Activated CD8-positive, alpha-beta memory T cell treated with anti-CD3 and anti-CD28 coated beads, Interleukin-2, amount 50 U/mL, for 1 hour (primary cell): Measurements from ENCODE around the gene HSPA5.
A peak's percentile ranks its signal among the peaks of the same experiment; 100 is the strongest.
"Not testable (repeated sequence)": the region's sequence is repeated elsewhere in the genome, so short reads cannot be mapped to it uniquely, and the experiment has no call there.

Experiments
- DNase-seq: peaks from one replicate; pipeline ENCODE4 v3.0.0-alpha.2; 2020; ENCODE audit errors: extremely low read depth

Gene HSPA5

DNA sequence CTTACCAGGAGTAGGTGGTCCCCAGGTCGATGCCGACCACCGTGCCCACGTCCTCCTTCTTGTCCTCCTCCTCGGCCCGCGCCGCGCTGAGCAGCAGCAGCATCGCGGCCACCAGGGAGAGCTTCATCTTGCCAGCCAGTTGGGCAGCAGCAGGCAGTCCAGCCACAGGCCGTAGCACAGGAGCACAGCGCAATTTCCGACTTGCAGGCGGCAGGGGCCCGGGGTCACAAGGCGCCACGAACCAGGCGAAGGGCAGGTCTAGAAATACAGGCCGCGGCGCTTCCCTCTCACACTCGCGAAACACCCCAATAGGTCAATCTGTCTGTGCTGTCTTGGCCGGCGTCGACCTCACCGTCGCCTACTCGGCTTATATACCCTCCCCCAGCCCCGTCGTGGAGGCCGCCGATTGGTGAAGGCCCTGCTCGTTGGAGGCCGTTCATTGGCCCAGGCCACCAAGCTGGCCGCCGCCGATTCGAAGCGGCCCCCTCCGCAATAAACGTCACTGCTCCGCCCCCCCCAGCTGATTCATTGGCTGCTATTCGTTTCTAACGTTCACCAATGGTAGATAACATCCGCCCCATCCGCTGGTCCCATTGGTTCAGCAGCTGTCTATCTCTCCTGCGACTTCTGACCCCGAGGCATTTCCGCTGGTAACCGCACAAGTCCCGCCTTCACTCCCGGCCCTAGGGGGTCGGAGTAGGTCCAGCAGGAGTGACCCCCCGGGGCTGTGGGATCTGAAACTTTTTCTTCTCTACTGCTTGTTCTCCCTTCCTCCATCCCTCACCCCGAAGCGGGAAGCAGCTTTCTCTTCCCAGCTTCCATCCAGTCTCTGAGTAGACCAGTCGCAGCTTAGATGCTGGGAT, at the start of gene HSPA5:
TSS of gene HSPA5 (minus strand) at position 344 of the 863 bp plus-strand sequence. CDS start at position 127, 217 bp downstream.
- peak; percentile 98 for DNase-seq

DNA sequence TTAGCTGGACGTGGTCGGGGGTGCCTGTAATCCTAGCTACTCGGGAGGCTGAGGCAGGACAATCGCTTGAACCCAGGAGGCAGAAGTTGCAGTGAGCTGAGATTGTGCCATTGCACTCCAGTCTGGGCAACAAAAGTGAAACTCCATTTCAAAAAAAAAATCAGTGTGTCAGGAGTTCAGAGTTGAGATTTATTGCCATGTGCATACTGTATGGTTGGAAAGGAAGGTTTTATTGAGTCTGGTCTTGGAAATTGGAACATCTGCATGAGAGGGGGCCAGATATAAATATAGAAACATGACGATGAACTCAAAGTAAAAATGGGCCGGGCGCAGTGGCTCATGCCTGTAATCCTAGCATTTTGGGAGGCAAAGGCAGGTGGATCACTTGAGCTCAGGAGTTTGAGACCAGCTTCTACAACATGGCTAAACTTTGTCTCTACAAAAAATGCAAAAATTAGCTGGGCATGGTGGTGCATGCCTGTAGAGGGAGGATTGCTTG, 45.8 kb upstream of the HSPA5 start:
- not testable (repeated sequence) for DNase-seq

DNA sequence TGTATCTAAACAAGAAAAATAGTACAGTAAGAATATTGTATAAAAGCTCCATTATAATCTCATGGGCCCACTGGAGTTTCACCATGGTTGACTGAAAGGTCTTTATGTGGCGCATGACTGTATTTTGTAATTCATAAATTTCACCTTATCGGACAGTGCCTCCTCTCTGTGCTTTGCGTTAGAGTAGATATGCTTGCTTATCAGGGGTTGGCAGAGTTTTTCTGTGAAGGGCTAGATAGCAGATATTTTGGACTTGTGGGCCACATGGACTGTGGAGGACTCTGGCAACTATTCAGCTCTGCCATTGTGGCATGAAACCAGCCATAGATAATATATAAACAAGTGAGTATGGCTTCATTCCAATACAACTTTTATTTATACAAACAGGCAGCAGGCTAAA, 43.7 kb upstream of the HSPA5 start:
- DNase-seq: no peak

DNA sequence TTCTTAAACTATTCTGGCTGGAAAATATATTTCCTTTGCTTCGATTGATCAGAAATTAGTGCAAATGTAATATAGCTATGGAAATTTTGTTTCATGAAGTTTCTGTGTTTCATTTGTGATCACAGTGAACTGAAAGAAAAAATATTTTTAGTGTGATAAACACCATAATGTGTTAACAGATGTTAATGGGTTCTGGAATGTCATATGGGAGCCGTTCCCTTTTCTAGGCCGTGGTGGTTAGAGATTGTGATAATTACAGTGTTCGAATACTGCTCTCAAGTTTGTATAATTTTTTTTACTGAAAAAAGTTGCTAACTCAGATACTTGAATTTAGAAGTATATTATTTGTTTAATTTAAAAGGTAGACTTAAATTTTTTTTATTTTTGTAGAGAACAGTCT, 39.8 kb upstream of the HSPA5 start:
- no peak for DNase-seq

DNA sequence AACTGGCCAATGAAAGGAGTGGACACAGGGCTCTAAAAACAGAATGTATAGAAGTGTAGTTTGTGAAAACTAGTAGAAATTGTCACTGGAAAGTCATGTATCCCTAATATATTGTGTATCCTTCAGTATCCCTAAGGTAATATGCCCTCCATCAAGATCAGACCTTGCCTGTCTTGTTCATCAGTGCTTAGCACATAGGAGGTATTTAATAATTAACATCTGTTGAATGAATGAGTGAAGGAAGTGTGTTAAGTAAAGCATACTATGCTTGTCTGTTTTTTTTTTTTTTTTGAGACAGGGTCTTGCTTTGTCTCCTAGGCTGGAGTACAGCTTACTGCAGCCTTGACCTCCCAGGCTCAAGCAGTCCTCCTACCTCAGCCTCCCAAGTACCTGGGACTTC, 36.3 kb upstream of the HSPA5 start:
- DNase-seq: no peak

DNA sequence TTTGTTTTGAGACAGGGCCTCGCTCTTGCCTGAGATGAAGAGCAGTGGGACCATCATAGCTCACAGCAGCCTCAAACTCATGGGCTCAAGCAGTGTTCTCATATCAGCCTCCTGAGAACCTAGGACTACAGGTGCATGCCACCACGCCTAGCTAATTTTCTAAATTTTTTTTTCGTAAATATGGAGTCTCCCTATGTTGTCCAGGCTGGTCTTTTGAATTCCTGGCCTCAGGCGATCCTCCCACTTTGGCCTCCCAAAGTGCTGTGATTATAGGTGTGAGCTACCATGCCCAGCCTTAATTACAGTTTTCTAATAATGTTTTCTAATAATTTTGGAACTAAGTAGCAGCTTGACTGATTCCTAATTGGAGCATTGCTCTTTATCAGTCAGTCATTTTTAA, 35.6 kb upstream of the HSPA5 start:
- no peak for DNase-seq

DNA sequence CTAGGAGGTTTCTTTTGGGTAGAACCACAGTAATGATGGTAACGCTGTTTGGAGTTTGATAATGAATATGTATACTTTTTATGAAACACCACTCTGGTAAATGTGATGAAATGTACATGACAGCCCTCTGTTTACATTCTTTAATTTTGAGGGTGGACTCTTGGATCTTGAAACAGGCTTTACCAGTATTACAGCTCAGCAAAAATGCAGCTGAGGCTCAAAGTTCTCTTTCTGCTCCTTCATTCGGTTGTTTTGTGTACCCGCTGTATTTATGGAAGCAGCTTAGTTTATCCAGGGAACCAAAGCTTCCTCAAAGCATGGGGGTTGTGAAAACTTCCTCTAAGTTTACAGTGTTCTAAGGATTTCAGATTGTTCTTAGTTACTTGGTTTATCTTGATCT, 31.6 kb upstream of the HSPA5 start:
- DNase-seq: no peak

DNA sequence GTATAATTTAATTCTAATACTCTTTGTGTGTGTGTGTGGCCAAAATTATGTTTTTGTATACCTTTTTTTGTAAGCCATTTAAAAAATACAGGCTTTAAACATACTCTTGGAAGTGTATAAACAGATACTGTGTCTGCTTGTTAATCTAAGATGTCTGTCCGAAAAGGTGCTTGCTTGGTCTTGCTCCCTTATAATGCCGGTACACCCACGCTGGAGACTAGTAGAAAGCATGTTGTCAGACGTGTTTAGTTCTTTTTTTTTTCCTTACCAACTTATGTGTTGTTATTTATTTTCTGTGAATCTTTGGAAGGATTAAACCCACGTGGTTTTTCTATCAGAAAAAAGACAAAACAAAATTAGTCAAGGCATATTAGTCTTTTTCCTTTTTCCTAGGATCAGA, 29.9 kb upstream of the HSPA5 start:
- DNase-seq: no peak

DNA sequence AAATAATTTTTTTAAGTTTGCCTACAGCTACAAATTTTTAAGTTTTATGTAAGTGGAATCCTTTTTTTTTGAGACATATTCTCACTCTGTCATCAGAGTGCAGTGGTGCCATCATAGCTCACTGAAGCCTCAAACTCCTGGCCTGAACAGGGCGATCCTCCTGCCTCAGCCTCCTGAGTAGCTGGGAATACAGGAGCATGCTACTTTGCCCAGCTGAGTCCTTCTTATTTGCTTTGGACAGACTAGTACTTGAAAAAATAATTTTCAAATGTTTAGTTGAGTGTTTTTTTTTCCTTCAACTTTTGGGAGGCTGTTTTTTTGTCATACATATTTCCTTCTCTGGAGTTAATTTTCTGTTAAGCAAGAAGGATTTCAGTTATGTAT, 27.9 kb upstream of the HSPA5 start:
- DNase-seq: no peak

DNA sequence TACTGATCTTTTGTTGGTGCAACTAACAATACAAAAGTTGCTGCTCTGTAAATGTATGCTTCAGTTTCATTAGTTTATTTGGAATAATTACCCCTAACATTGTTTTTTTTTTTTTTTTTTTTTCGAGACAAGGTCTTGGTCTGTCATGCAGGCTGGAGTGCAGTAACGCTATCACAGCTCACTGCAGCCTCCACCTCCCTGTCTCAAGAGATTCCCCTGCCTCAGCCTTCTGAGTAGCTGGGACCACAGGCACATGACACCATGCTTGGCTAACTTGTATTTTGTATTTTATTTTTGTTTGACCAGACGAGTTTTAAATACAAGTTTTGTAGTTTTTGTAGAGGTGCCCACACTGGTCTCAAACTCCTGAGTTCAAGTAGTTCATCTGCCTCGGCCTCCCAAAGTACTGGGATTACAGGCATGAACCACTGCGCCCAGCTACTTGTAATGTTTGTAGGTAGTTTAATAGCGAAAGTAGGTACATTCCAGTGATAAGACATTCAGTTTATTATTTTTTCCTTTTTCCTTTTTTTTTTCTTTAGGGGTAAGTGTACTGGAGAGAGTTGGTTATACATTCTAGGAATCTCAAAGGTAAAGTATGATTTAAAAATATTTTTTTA, 27.4 kb upstream of the HSPA5 start:
- DNase-seq: no peak

DNA sequence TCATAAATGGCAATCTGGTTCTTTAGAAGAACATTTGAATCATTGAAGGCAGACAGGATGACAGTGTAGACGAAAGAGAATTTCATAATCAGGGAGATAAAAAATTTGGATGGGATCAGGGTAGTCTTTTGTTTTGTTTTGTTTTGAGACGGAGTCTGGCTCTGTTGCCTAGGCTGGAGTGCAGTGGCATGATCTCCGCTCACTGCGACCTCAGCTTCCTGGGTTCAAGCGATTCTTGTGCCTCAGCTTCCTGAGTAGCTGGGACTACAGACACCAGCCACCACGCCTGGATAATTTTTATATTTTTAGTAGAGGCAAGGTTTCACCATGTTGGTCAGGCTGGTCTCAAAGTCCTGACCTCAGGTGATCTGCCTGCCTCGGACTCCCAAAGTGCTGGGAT, 22.9 kb upstream of the HSPA5 start:
- not testable (repeated sequence) for DNase-seq

DNA sequence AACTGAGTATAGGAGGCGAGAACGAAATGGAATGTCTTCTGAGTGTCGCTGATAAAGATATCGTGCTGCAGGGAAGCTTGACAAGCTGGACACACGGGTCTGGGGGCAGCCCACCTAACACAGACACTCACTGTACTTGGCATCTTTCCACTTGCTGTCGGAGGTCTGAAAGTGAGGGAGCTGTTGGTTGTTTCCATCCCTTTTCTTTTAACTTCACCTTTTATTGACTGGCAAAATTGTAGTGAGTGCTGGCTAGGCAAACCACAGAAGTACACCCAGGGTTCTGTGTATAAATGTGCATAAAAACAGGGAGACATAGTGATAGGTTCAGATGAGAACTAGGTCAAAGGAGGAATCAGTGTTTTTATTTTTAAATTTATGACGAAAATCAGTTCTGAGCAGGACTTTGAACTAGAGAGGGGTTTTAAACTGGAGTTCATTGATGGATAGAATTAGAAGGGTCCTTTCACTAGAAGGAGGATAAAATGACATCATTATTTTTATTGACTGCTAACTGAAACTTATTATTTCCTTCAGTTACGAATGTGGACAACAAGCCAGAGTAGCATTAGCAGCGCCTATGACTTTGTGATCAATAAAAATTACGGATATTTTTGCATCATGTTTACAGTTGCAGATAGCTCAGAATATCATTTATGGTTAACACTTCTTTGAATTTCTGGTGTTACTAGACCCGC, 21.3 kb upstream of the HSPA5 start:
- DNase-seq: no peak

DNA sequence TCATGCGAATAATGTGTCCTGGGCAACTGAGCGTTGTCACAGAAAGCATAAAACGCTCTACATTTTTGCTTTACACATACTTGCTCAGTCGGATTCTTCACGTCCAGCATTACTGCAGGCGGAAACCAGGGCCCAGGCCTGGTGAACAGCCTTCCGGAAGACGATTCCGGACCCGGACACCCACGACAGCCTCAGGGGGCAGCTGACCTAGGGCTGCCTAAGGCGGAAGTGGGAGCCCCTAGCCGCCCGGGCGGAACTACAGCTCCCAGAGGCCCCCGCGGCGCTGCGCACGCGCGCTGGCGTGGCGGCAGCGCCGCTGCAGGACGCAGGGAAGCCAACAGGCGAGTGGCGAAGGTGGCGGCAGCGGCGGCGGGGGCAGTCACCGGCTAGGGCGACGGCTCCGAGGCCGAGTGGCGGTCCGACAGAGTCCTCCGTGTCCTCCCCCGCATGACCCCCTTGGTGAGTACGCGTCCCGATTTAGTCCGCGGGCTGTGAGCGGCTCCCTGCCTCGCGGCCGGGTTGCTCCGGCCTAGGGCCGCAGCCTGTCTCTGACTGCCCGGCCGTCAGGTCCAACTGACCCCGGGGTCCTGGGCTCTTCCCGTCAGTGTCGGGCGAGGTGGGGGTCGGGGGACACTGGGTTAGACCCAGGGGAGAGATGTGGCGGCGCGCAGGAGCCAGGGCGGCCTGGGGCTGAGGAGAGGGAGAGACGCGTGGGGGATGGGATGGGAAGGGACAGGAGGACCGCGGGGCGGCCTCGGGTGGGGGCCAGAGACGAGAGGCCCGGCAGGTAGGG, 20.6 kb upstream of the HSPA5 start, which contains the start of gene GAPVD1:
TSS of gene GAPVD1 (plus strand) at position 326 of the 793 bp plus-strand sequence. CDS start 37,096 bp downstream, outside the sequence.
- peak; percentile 26 for DNase-seq

DNA sequence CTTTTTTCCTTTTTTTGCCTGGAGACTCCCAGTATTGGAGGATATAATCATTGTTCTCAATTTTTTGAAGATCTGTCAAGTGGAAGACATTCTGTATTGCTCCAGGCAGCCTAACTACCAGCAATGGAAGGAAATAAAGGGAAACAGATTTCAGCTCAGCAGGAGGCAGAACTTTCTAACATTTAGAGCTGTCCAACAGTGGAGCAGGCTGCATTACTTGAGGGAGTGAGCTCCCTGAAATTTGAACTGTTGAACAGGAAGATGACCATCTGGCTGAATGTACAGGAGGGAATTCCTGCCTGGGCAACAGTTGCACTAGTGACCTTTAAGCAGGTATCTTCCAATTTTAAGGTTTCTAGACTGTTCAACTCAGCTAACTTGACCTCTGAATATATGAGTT, 19.4 kb upstream of the HSPA5 start:
- DNase-seq: no peak

DNA sequence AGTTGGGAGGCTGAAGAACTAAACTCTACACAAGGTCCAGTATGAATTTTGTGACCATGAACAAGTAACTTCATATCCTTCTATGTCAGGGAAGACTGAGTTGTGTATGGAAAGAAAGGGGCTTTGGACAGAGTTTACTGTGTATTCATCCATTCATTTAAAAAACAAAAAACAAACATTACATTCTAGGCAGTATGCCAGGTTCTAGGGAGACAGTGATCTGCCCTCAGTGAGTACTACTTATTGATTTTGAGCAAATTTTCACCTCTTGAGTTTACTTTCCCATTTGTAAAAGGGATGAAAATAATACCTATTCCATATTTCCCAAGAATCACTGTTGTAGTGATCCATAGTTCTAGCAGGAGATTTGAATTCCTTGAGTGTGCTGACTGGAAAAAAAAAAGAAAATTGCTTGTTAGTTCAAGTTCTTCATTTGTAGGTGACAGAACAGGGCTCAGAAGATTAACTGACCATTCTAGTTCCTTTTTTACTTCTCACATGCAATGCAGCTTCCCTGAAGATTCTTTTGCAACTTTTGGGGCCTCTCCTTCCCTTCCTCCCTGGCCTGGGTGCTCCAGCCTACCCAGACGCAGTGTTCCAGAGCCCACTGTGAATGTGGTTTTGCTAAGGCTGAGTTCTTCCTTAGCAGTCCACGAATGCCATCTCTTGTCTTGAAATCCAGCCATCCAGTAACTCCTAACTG, 17.8 kb upstream of the HSPA5 start:
- DNase-seq: no peak

DNA sequence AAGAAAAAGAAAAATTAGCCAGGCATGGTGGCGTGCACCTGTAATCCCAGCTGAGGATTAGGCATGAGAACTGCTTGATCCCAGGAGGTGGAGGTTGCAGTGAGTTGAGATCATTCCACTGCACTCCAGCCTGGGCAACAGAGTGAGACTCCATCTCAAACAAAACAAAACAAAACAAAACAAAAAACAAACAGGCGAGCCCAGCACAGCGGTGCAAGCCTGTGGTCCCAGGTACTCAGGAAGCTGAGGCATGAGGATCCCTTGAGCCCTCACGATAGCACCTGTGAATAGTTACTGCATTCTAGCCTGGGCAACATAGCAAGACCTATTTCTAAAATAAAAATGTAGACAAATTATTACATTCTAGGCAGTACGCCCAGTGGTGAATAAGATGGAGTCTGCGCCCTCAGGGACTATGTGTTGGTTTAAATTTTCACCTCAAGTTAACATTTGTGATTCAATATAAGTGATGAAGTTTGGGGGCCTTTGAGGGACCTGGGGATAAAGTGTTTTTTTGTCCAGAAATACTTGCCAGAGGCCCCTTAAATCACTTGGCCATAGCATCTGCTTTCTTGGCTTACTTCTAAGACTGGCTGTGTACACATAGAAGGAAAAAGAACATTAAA, 17.1 kb upstream of the HSPA5 start:
- no peak for DNase-seq

DNA sequence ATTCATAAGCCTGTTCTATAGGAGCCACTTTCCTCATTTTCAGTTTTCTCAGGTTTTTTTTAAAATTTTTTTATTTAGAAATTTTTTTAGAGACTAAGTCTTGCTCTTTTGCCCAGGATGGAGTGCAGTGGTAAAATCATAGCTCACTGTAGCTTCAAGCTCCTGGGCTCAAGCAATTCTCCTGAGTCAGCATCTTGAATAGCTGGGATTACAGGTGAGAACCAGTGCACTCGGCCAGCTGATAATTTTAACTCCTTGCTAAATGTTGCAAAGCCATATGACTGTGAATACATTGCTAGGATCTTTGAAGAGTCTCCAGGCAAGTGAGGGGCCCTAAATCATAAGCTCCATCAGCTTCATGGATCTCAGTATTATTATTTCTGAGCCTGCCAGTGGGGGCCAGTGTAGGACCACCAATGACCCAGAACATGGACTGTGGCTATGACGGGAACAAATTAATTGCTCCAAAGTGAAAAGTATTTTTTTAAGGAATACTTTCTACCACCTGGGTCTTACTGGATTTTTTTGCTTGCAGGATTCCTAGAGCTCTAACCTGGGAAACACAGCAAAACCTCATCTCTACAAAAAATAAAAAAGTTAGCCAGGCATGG, 14.7 kb upstream of the HSPA5 start:
- DNase-seq: no peak

DNA sequence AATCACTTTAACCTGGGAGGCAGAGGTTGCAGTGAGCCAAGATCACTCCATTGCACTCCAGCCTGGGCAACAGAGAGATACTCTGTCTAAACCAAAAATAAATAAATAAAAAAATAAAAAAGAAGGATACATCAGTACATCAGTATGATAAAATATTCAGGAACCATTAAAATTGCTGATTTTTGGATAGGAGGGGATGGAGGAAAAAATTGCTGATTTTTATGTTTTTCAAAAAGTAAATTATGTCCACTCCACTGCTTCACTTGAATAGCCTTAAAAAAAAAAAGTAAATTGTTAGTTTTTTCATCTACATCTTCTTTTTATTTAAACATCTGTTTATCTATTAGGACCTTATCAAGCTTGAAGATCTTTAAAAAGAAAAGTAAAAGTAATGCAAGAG, 13.1 kb upstream of the HSPA5 start:
- DNase-seq: no peak

DNA sequence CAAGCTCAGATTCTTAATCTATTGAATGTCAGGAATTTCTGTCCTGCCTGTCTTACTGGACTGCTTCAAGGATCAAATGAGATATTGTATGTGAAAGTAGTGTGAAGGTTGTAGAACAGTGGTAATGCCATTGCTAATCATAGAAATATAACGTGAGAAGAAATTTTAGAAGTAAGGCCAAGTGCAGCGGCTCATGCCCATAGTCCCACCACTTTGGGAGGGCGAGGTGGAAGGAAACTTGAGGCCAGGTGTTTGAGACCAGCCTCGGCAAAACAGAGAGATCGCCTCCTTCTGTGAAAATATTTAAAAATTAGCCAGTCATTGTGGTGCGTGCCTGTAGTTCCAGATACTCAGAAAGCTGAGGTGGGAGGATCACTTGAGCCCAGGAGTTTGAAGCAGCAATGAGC, 5.1 kb upstream of the HSPA5 start:
- DNase-seq: no peak

DNA sequence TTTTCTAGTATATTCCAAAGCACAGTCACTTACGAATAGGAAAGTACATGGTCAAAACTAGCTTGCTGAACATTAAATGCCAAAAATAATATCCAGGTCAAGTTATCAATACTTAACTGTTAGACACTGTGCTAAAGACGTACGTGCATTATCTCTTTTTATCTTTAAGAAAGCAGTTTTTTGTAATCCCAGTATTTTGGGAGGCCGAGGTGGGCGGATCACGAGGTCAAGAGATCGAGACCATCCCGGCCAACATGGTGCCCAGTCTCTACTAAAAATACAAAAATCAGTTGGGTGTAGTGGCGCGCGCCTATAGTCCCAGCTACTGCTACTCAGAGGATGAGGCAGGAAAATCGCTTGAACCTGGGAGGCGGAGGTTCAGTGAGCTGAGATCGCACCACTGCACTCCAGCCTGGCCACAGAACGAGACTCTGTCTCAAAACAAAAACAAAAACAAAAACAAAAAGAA, 2.7 kb upstream of the HSPA5 start:
- no peak for DNase-seq
